ENCODE data around the gene PKDCC.

Gene PKDCC

GRCh38 chr2:42092084-42092996 is 44.5 kb downstream of the PKDCC start:
- DNase-seq = no peak

- DNase-seq = no peak
Measured at GRCh38 chr2:42094114-42094513, 46.3 kb downstream of the PKDCC start.

GRCh38 chr2:42095923-42096408 is 48.1 kb downstream of the PKDCC start:
- DNase-seq = peak; percentile 55

- DNase-seq = no peak
Measured at GRCh38 chr2:42096869-42097591, 49.2 kb downstream of the PKDCC start.

GRCh38 chr2:42098571-42099437 is 51.0 kb downstream of the PKDCC start:
- DNase-seq = no peak

GRCh38 chr2:42099438-42100173 is 51.8 kb downstream of the PKDCC start:
- DNase-seq = no peak

- DNase-seq = no peak
Measured at GRCh38 chr2:42100683-42101205, 52.9 kb downstream of the PKDCC start.

- DNase-seq = no peak
Measured at GRCh38 chr2:42101206-42102023, 53.6 kb downstream of the PKDCC start.

- DNase-seq = peak; percentile 34
Measured at GRCh38 chr2:42102024-42102590, 54.3 kb downstream of the PKDCC start.

GRCh38 chr2:42102591-42103450 is 55.0 kb downstream of the PKDCC start:
- no peak for DNase-seq

GRCh38 chr2:42103829-42104228 is 56.0 kb downstream of the PKDCC start:
- no peak for DNase-seq

- DNase-seq = no peak
Measured at GRCh38 chr2:42104621-42105020, 56.8 kb downstream of the PKDCC start.

GRCh38 chr2:42105330-42106256 is 57.8 kb downstream of the PKDCC start:
- DNase-seq = no peak

GRCh38 chr2:42106257-42106816 is 58.5 kb downstream of the PKDCC start:
- no peak for DNase-seq

GRCh38 chr2:42107249-42108042 is 59.6 kb downstream of the PKDCC start:
- DNase-seq = no peak

Measured in NCI-H2029 treated with DMSO at 0.1 percent for 48 hours (cell line).